HepG2 (cell line): ENCODE data around the gene SKI. TPM values are rescaled to one million over a fixed set of nuclear protein-coding genes. Genes with fewer than 3 reads are reported as not detected.

Experiments
- CC2D1A ChIP-seq: sonication (generic); formaldehyde crosslinking; IDR thresholded peaks from 2 replicates; pipeline ENCODE4 v1.8.1; 2023; ENCODE audit warnings: mild to moderate bottlenecking, missing genetic modification reagents
- CREBL2 ChIP-seq: sonication (generic); formaldehyde crosslinking; IDR thresholded peaks from 2 replicates; pipeline ENCODE4 v1.8.1; 2023; ENCODE audit warnings: missing genetic modification reagents, mild to moderate bottlenecking, borderline replicate concordance
- DNMT3B ChIP-seq: conservative IDR thresholded peaks from 2 replicates; pipeline ENCODE4 v1.6.1; 2016; ENCODE audit warnings: missing biosample characterization, control low read depth
- FOXK1 ChIP-seq: sonication (generic); formaldehyde crosslinking; IDR thresholded peaks from 2 replicates; pipeline ENCODE4 v1.4.0; 2020; ENCODE audit warnings: low read depth, missing genetic modification reagents, borderline replicate concordance
- GPN1 ChIP-seq: sonication (generic); formaldehyde crosslinking; IDR thresholded peaks from 2 replicates; pipeline ENCODE4 v1.5.1; 2020; ENCODE audit warnings: missing genetic modification reagents, borderline replicate concordance
- JDP2 ChIP-seq: sonication (generic); formaldehyde crosslinking; IDR thresholded peaks from 2 replicates; pipeline ENCODE4 v1.8.1; 2022; ENCODE audit warnings: missing genetic modification reagents, borderline replicate concordance
- KMT2A ChIP-seq: sonication (generic); formaldehyde crosslinking; IDR thresholded peaks from 2 replicates; pipeline ENCODE4 v1.4.0; 2020; ENCODE audit warnings: missing genetic modification reagents
- MAZ ChIP-seq, 2 experiments: sonication (generic) in 1 of 2; formaldehyde crosslinking in 1 of 2; IDR thresholded peaks; 2 replicates each; pipeline versions ENCODE4 v1.5.0 to v1.6.1; 2012 to 2020; ENCODE audit warnings: low read depth in 2 of 2, mild to moderate bottlenecking in 2 of 2, borderline replicate concordance in 1 of 2, improper control_type of control experiment in 1 of 2, low read length in 1 of 2, missing genetic modification reagents in 1 of 2, moderate library complexity in 1 of 2
- PREB ChIP-seq: sonication (generic); formaldehyde crosslinking; IDR thresholded peaks from 2 replicates; pipeline ENCODE4 v1.4.0; 2020; ENCODE audit warnings: missing genetic modification reagents
- REPIN1 ChIP-seq: sonication (generic); formaldehyde crosslinking; IDR thresholded peaks from 2 replicates; pipeline ENCODE4 v1.8.0; 2022; ENCODE audit warnings: missing genetic modification reagents, low read depth, mild to moderate bottlenecking, borderline replicate concordance
- RFX1 ChIP-seq: fragments of 450-650 bp; IDR thresholded peaks from 2 replicates; pipeline ENCODE4 v1.6.1; 2017
- RFX5 ChIP-seq: IDR thresholded peaks from 2 replicates; pipeline ENCODE4 v1.6.1; 2011; ENCODE audit warnings: low read depth, low read length, improper control_type of control experiment
- SNAPC2 ChIP-seq: sonication (generic); formaldehyde crosslinking; IDR thresholded peaks from 2 replicates; pipeline ENCODE4 v1.8.1; 2022; ENCODE audit warnings: mild to moderate bottlenecking, missing genetic modification reagents
- SP5 ChIP-seq: IDR thresholded peaks from 2 replicates; pipeline ENCODE4 v1.6.1; 2016; ENCODE audit warnings: low read depth, borderline replicate concordance
- SRY ChIP-seq: sonication (generic); formaldehyde crosslinking; IDR thresholded peaks from 2 replicates; pipeline ENCODE4 v1.8.0; 2022; ENCODE audit warnings: mild to moderate bottlenecking, missing genetic modification reagents
- TFE3 ChIP-seq: IDR thresholded peaks from 2 replicates; pipeline ENCODE4 v1.6.1; 2016
- ZNF143 ChIP-seq: sonication (generic); formaldehyde crosslinking; IDR thresholded peaks from 2 replicates; pipeline ENCODE4 v1.4.0; 2020; ENCODE audit warnings: missing genetic modification reagents
- ZNF205 ChIP-seq: IDR thresholded peaks from 2 replicates; pipeline ENCODE4 v1.6.1; 2018; ENCODE audit warnings: missing biosample characterization, missing genetic modification reagents
- ZNF296 ChIP-seq: sonication (generic); formaldehyde crosslinking; conservative IDR thresholded peaks from 2 replicates; pipeline ENCODE4 v1.5.0; 2020; ENCODE audit warnings: mild to moderate bottlenecking, missing genetic modification reagents
- ZNF350 ChIP-seq: sonication (generic); formaldehyde crosslinking; IDR thresholded peaks from 2 replicates; pipeline ENCODE4 v1.4.0; 2020; ENCODE audit warnings: mild to moderate bottlenecking, low read depth, missing genetic modification reagents, borderline replicate concordance
- ZNF530 ChIP-seq: sonication (generic); formaldehyde crosslinking; IDR thresholded peaks from 2 replicates; pipeline ENCODE4 v1.5.0; 2020; ENCODE audit warnings: low read depth, mild to moderate bottlenecking, missing genetic modification reagents
- ZNF768 ChIP-seq: sonication (generic); formaldehyde crosslinking; IDR thresholded peaks from 2 replicates; pipeline ENCODE4 v1.4.0; 2020; ENCODE audit warnings: missing genetic modification reagents
- ZNF788 ChIP-seq: sonication (generic); formaldehyde crosslinking; IDR thresholded peaks from 2 replicates; pipeline ENCODE4 v1.5.0; 2020; ENCODE audit warnings: mild to moderate bottlenecking, missing genetic modification reagents, borderline replicate concordance
- polyA plus RNA-seq, 8 experiments: library from polyadenylated mRNA; depleted of rRNA in 3 of 8; stranded (reverse) in 7 of 8; unstranded in 1 of 8; fragments of >200 nt; fragmentation: Illumina TruSeq in 4 of 8; extraction: Trizol in 4 of 8; gene quantifications; 2 replicates each; pipeline versions ENCODE4 v1.2.1 to v1.2.3, GENCODE V29; 2011 to 2016; ENCODE audit warnings: low read depth in 4 of 8, missing spikeins in 1 of 8, mixed read lengths in 1 of 8; ENCODE audit not compliant: insufficient read depth in 1 of 8
- total RNA-seq, 5 experiments: library from RNA; depleted of rRNA; stranded (reverse); fragments of >200 nt; fragmentation: Illumina TruSeq; extraction: Trizol; gene quantifications; 2 replicates each; pipeline ENCODE4 v1.2.3, GENCODE V29; 2016; ENCODE audit warnings: low read depth in 1 of 5
- TF ChIP-seq, protein P1 (sequence below): sonication (generic); formaldehyde crosslinking; IDR thresholded peaks from 2 replicates; pipeline ENCODE4 v1.5.1; 2020; ENCODE audit warnings: missing genetic modification reagents, mild to moderate bottlenecking, borderline replicate concordance

SKI gene
- total and polyA plus RNA-seq, 2 of the 13 experiments (the other 11 are each of a cell fraction or from before 2014, with no cell fraction given): 4.7 to 6.9 TPM

- TF ChIP-seq TFE3 (CRISPR knock-in tag): peak; percentile 19
- peak; percentile 67 for TF ChIP-seq ZNF350 (CRISPR knock-in tag)
- 0 out of 2 replicates have a peak, but pooled peaks have one; percentile 64 for TF ChIP-seq REPIN1 (CRISPR knock-in tag)
- peak; percentile 63; the same call in 1 of the 2 replicates for TF ChIP-seq ZNF205 (CRISPR knock-in tag)
- no peak for TF ChIP-seq SP5 (CRISPR knock-in tag)
- TF ChIP-seq KMT2A (CRISPR knock-in tag): peak; percentile 49; the same call in 1 of the 2 replicates
- TF ChIP-seq CREBL2 (CRISPR knock-in tag): no peak
- no peak for TF ChIP-seq JDP2
- TF ChIP-seq CC2D1A: no peak
- no peak for TF ChIP-seq DNMT3B (CRISPR knock-in tag)
- TF ChIP-seq, protein P1, sequence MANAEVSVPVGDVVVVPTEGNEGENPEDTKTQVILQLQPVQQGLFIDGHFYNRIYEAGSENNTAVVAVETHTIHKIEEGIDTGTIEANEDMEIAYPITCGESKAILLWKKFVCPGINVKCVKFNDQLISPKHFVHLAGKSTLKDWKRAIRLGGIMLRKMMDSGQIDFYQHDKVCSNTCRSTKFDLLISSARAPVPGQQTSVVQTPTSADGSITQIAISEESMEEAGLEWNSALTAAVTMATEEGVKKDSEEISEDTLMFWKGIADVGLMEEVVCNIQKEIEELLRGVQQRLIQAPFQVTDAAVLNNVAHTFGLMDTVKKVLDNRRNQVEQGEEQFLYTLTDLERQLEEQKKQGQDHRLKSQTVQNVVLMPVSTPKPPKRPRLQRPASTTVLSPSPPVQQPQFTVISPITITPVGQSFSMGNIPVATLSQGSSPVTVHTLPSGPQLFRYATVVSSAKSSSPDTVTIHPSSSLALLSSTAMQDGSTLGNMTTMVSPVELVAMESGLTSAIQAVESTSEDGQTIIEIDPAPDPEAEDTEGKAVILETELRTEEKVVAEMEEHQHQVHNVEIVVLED: peak; percentile 58
- TF ChIP-seq RFX1: no peak
- TF ChIP-seq ZNF143 (CRISPR knock-in tag): peak; percentile 5; the same call in 1 of the 2 replicates
- no peak for TF ChIP-seq ZNF768 (CRISPR knock-in tag)
- no peak for TF ChIP-seq SNAPC2 (CRISPR knock-in tag)
- TF ChIP-seq RFX5: no peak; the same call in 1 of the 2 replicates
- TF ChIP-seq ZNF530 (CRISPR knock-in tag): no peak
- TF ChIP-seq ZNF296 (CRISPR knock-in tag): no peak
- TF ChIP-seq ZNF788: peak; percentile 82
- 0 out of 2 replicates have a peak, but pooled peaks have one; percentile 33 for TF ChIP-seq SRY
- peak; percentile 93 for TF ChIP-seq MAZ (IDR thresholded peaks at IDR 0.05; ENCODE audit: borderline replicate concordance, low read depth, low read length)
- peak; percentile 85 for TF ChIP-seq MAZ (CRISPR knock-in tag; IDR thresholded peaks at IDR 0.05; ENCODE audit: low read depth)
- no peak for TF ChIP-seq GPN1
- TF ChIP-seq PREB (CRISPR knock-in tag): no peak
- TF ChIP-seq FOXK1 (CRISPR knock-in tag): peak; percentile 67; the same call in 1 of the 2 replicates
These were observed 38.4 kb upstream of the SKI start (continued) for GRCh38 chr1:2189459-2190425.
